Liver (tissue), 9 donors: ENCODE data around the gene CNST. TPM values are rescaled to one million over a fixed set of nuclear protein-coding genes. Genes with fewer than 3 reads are reported as not detected.
"Not testable (repeated sequence)": the region's sequence is repeated elsewhere in the genome, so short reads cannot be mapped to it uniquely, and the experiment has no call there.

Experiments used
- DNase-seq: peaks from one replicate; pipeline ENCODE4 v3.0.0-alpha.2; 2017; ENCODE audit warnings: low spot score
- H3K27ac ChIP-seq, 2 donors: one replicate each; pipeline ENCODE4 v1.7.0; 2013; ENCODE audit warnings: inconsistent platforms in 2 of 2, low read length in 2 of 2, control low read depth in 1 of 2, low read depth in 1 of 2, mild to moderate bottlenecking in 1 of 2
- H3K27me3 ChIP-seq, 4 donors: one replicate each; pipeline versions ENCODE4 v1.6.1 to v1.7.0; 2013; ENCODE audit warnings: low read length in 3 of 4, inconsistent platforms in 1 of 4, mild to moderate bottlenecking in 1 of 4, moderate library complexity in 1 of 4; ENCODE audit not compliant: control insufficient read depth in 4 of 4, insufficient read depth in 4 of 4
- H3K36me3 ChIP-seq, 4 donors: one replicate each; pipeline versions ENCODE4 v1.6.1 to v1.7.0; 2013; ENCODE audit warnings: low read length in 3 of 4, mild to moderate bottlenecking in 3 of 4, low read depth in 1 of 4, moderate library complexity in 1 of 4; ENCODE audit not compliant: control insufficient read depth in 4 of 4, insufficient read depth in 3 of 4
- H3K4me1 ChIP-seq, 4 donors: one replicate each; pipeline versions ENCODE4 v1.6.1 to v1.7.0; 2013; ENCODE audit warnings: low read length in 3 of 4, mild to moderate bottlenecking in 3 of 4, moderate library complexity in 1 of 4; ENCODE audit not compliant: control insufficient read depth in 4 of 4, insufficient read depth in 4 of 4
- H3K4me3 ChIP-seq, 3 donors: one replicate each; pipeline versions ENCODE4 v1.6.1 to v1.7.0; 2013; ENCODE audit warnings: low read length in 3 of 3, control low read depth in 1 of 3, low read depth in 1 of 3, mild to moderate bottlenecking in 1 of 3
- H3K9ac ChIP-seq, 2 donors: one replicate each; pipeline ENCODE4 v1.7.0; 2013; ENCODE audit warnings: low read length in 2 of 2, mild to moderate bottlenecking in 2 of 2, moderate library complexity in 2 of 2, control low read depth in 1 of 2, low read depth in 1 of 2
- H3K9me3 ChIP-seq, 4 donors: one replicate each; pipeline versions ENCODE4 v1.6.1 to v1.7.0; 2013; ENCODE audit warnings: low read length in 3 of 4; ENCODE audit not compliant: control insufficient read depth in 4 of 4
- CTCF ChIP-seq: fragments of 150-350 bp; IDR thresholded peaks from 2 replicates; pipeline ENCODE4 v1.5.1; 2017; ENCODE audit warnings: improper control_type of control experiment, low read depth, low read length; ENCODE audit not compliant: missing input control
- EGR1 ChIP-seq, 2 donors: IDR thresholded peaks; 2 replicates each; pipeline ENCODE4 v1.6.1; 2016 to 2018; ENCODE audit warnings: antibody characterized with exemption in 2 of 2, low read depth in 2 of 2
- FOXA2 ChIP-seq: IDR thresholded peaks from 2 replicates; pipeline ENCODE4 v1.6.1; 2016; ENCODE audit warnings: antibody characterized with exemption
- GABPA ChIP-seq, 2 donors: IDR thresholded peaks in 1 of 2; conservative IDR thresholded peaks in 1 of 2; 2 replicates each; pipeline ENCODE4 v1.6.1; 2016; ENCODE audit warnings: antibody characterized with exemption in 2 of 2, mild to moderate bottlenecking in 1 of 2, moderate library complexity in 1 of 2
- HNF4A ChIP-seq, 2 donors: conservative IDR thresholded peaks; 2 replicates each; pipeline ENCODE4 v1.6.1; 2016; ENCODE audit warnings: antibody characterized with exemption in 2 of 2, mild to moderate bottlenecking in 2 of 2
- JUND ChIP-seq, 2 donors: IDR thresholded peaks; 2 replicates each; pipeline ENCODE4 v1.6.1; 2016; ENCODE audit warnings: antibody characterized with exemption in 2 of 2
- MAX ChIP-seq: IDR thresholded peaks from 2 replicates; pipeline ENCODE4 v1.6.1; 2016; ENCODE audit warnings: antibody characterized with exemption
- RAD21 ChIP-seq, 2 donors: IDR thresholded peaks; 2 replicates each; pipeline ENCODE4 v1.6.1; 2016; ENCODE audit warnings: antibody characterized with exemption in 2 of 2, mild to moderate bottlenecking in 2 of 2
- RXRA ChIP-seq, 2 donors: IDR thresholded peaks; 2 replicates each; pipeline ENCODE4 v1.6.1; 2017 to 2018; ENCODE audit warnings: antibody characterized with exemption in 2 of 2, mild to moderate bottlenecking in 1 of 2
- SP1 ChIP-seq: IDR thresholded peaks from 2 replicates; pipeline ENCODE4 v1.6.1; 2018; ENCODE audit warnings: antibody characterized with exemption, mild to moderate bottlenecking
- TAF1 ChIP-seq: conservative IDR thresholded peaks from 2 replicates; pipeline ENCODE4 v1.6.1; 2016; ENCODE audit warnings: antibody characterized with exemption, mild to moderate bottlenecking
- YY1 ChIP-seq: IDR thresholded peaks from 2 replicates; pipeline ENCODE4 v1.6.1; 2016; ENCODE audit warnings: antibody characterized with exemption, mild to moderate bottlenecking
- ZBTB33 ChIP-seq: IDR thresholded peaks from 2 replicates; pipeline ENCODE4 v1.6.1; 2016; ENCODE audit warnings: antibody characterized with exemption
- WGBS: extraction: QIAGEN DNeasy Blood & Tissue Kit; methylation state at CpG from one replicate; pipeline ENCODE4 v1.1.7; 2013; 5-methylcytosine and 5-hydroxymethylcytosine counted together
- polyA plus RNA-seq, 2 donors: library from polyadenylated mRNA; stranded (reverse) in 1 of 2; unstranded in 1 of 2; fragments of 200-250 nt in 1 of 2; fragments of >200 nt in 1 of 2; fragmentation: Nextera tagmentation in 1 of 2; extraction: Ambion mirVana in 1 of 2; gene quantifications; one replicate each; pipeline versions ENCODE4 v1.2.1 to v1.2.3, GENCODE V29; 2013 to 2015
- total RNA-seq, 2 donors: library from RNA; depleted of rRNA; stranded (reverse); fragments of >200 nt; gene quantifications; one replicate each; pipeline ENCODE4 v1.2.3, GENCODE V29; 2014
- donor health status: healthy.
- donor health status: healthy.
- donor health status: healthy.
- donor health status: healthy.
- donor health status: healthy.

CNST gene
- total and polyA plus RNA-seq, 4 donors, result 6.1 to 36.3 (median 12.1) TPM

- 75% methylated on average over 2 of the region's 2 CpGs for WGBS
- peaks cover 9 to 34% (median 24%) of the 10 kb centered on the region in 4 donors for H3K4me1 ChIP-seq
These were observed 22.0 kb downstream of the CNST start for GRCh38 chr1:246588159-246588721.

GRCh38 chr1:246589919-246590318, 23.7 kb downstream of the CNST start:
- not testable (repeated sequence) for DNase-seq, H3K27ac ChIP-seq, H3K9ac ChIP-seq, H3K27me3 ChIP-seq, H3K9me3 ChIP-seq, H3K4me3 ChIP-seq
- Histone ChIP-seq H3K36me3 (peaks cover 0 to 11% (median 5%) of the 10 kb centered on the region in 4 donors), H3K4me1 (peaks cover 4 to 18% (median 9%) of the 10 kb centered on the region in 4 donors)
- WGBS, result 98% methylated on average over 9 of the region's 10 CpGs

More at GRCh38 chr1:246588159-246588721, 22.0 kb downstream of the CNST start:
- peaks cover 0 to 4% (median 1%) of the 10 kb centered on the region in 4 donors for H3K36me3 ChIP-seq
- no peaks in the 10 kb centered on the region for H3K9me3 ChIP-seq
- TF ChIP-seq HNF4A (conservative IDR thresholded peaks at IDR 0.05), result no peak
- no peak for TF ChIP-seq EGR1 (IDR thresholded peaks at IDR 0.05; ENCODE audit: low read depth in 2 of 2)
- TF ChIP-seq RXRA (IDR thresholded peaks at IDR 0.05), result no peak
- TF ChIP-seq RAD21 (IDR thresholded peaks at IDR 0.05), result no peak
- TF ChIP-seq JUND (IDR thresholded peaks at IDR 0.05), result no peak
- TF ChIP-seq FOXA2, result no peak
- no peak for TF ChIP-seq ZBTB33
- no peak for TF ChIP-seq TAF1
- no peak for TF ChIP-seq YY1
- no peak for TF ChIP-seq CTCF
- TF ChIP-seq MAX, result no peak
- no peak for TF ChIP-seq GABPA (IDR thresholded peaks at IDR 0.05 in 1 of 2, conservative IDR thresholded peaks at IDR 0.05 in 1 of 2)
- TF ChIP-seq SP1, result no peak
- no peak overlapping the region for H3K4me3 ChIP-seq
- DNase-seq, result no peak
- H3K27me3 ChIP-seq, result no peaks in the 10 kb centered on the region
- peak overlapping the region in 1 of 2 donors; percentile 63 for H3K9ac ChIP-seq
- H3K27ac ChIP-seq, result no peak overlapping the region

GRCh38 chr1:246591047-246591446, 24.8 kb downstream of the CNST start:
- H3K4me1 ChIP-seq, result peaks cover 1 to 12% (median 6%) of the 10 kb centered on the region in 4 donors
- H3K9ac ChIP-seq, result no peak overlapping the region
- no peak overlapping the region for H3K4me3 ChIP-seq
- H3K27me3 ChIP-seq, result no peaks in the 10 kb centered on the region
- H3K27ac ChIP-seq, result no peak overlapping the region
- no peak for DNase-seq
- H3K36me3 ChIP-seq, result peaks cover 1 to 15% (median 10%) of the 10 kb centered on the region in 4 donors
- no peaks in the 10 kb centered on the region for H3K9me3 ChIP-seq
- TF ChIP-seq MAX, result no peak
